Sigmoid colon (tissue), 4 donors: ENCODE data around the gene SLC8A2.

Source experiments
- CTCF ChIP-seq, 4 experiments: fragments of 450-650 bp in 3 of 4; fragments of 200-600 bp in 1 of 4; IDR thresholded peaks; one replicate each; pipeline ENCODE4 v1.5.1; 2016 to 2019; ENCODE audit warnings: antibody characterized with exemption in 4 of 4, mild to moderate bottlenecking in 3 of 4, moderate library complexity in 2 of 4
- EP300 ChIP-seq, 4 donors: sonication (generic); formaldehyde crosslinking; IDR thresholded peaks; one replicate each; pipeline ENCODE4 v1.6.1; 2017; ENCODE audit warnings: antibody characterized with exemption in 4 of 4
- POLR2A ChIP-seq, 2 donors: fragments of 450-650 bp; IDR thresholded peaks; one replicate each; pipeline ENCODE4 v1.6.1; 2016; ENCODE audit warnings: antibody characterized with exemption in 2 of 2, mild to moderate bottlenecking in 2 of 2, moderate library complexity in 2 of 2

DNA sequence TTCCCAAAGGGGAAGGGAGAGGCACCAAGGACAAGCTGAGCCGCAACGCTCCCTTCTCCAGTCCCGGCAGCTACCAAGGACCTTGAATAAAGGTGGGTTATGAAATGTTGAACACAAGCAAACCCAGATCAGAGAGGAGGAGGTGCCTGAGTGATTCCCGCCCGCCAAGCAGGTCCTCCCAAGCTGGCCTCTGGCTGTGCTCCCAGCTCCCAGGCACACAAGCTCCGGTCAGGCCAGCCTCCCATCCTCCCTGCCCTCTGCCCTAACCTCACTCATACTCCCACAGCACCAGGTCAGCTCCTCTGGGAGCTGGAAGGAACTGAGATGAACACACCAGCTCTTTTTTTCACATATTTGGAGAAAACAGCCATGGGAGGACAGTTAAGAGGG is 39.4 kb upstream of the SLC8A2 start:
- TF ChIP-seq CTCF (IDR thresholded peaks at IDR 0.05) (no peak), EP300 (IDR thresholded peaks at IDR 0.05) (no peak), POLR2A (IDR thresholded peaks at IDR 0.05) (no peak)
